HEK293T (cell line): ENCODE results near the gene BPIFA2.

Source experiments
- CTCF ChIA-PET: fragments of 350-600 bp; formaldehyde crosslinking; extraction: SDS; loops from one replicate; lab custom pipeline; 2021; ENCODE audit warnings: antibody characterized with exemption, inconsistent platforms; lab: Yijun Ruan, JAX
- POLR2A ChIA-PET: fragments of 350-600 bp; formaldehyde crosslinking; extraction: SDS; loops from one replicate; lab custom pipeline; 2020; ENCODE audit warnings: antibody characterized with exemption, inconsistent platforms; lab: Yijun Ruan, JAX
- DNase-seq: peaks from one replicate; pipeline ENCODE4 v3.0.0; 2012; ENCODE audit warnings: mixed read lengths; ENCODE audit errors: extremely low spot score
- ARNT ChIP-seq: fragments of 450-650 bp; IDR thresholded peaks from 2 replicates; pipeline ENCODE4 v1.6.1; 2017; ENCODE audit warnings: mild to moderate bottlenecking
- BHLHE40 ChIP-seq: fragments of 450-650 bp; IDR thresholded peaks from 2 replicates; pipeline ENCODE4 v1.6.1; 2016; ENCODE audit warnings: mild to moderate bottlenecking, moderate library complexity, borderline replicate concordance
- CTBP1 ChIP-seq: fragments of 450-650 bp; IDR thresholded peaks from 2 replicates; pipeline ENCODE4 v1.6.1; 2016; ENCODE audit warnings: borderline replicate concordance
- ELF4 ChIP-seq: fragments of 450-650 bp; IDR thresholded peaks from 2 replicates; pipeline ENCODE4 v1.6.1; 2017; ENCODE audit warnings: antibody characterized with exemption
- FOXA1 ChIP-seq: fragments of 450-650 bp; IDR thresholded peaks from 2 replicates; pipeline ENCODE4 v1.6.1; 2016; ENCODE audit warnings: mild to moderate bottlenecking
- FOXK2 ChIP-seq: fragments of 450-650 bp; IDR thresholded peaks from 2 replicates; pipeline ENCODE4 v1.6.1; 2016; ENCODE audit warnings: mild to moderate bottlenecking
- FOXM1 ChIP-seq: fragments of 450-650 bp; IDR thresholded peaks from 2 replicates; pipeline ENCODE4 v1.6.1; 2017; ENCODE audit warnings: mild to moderate bottlenecking, borderline replicate concordance
- HDGF ChIP-seq: fragments of 450-650 bp; IDR thresholded peaks from 2 replicates; pipeline ENCODE4 v1.6.1; 2017; ENCODE audit warnings: antibody characterized with exemption, borderline replicate concordance
- L3MBTL2 ChIP-seq: fragments of 450-650 bp; conservative IDR thresholded peaks from 2 replicates; pipeline ENCODE4 v1.6.1; 2016; ENCODE audit warnings: mild to moderate bottlenecking
- LEF1 ChIP-seq: fragments of 450-650 bp; IDR thresholded peaks from 2 replicates; pipeline ENCODE4 v1.6.1; 2017; ENCODE audit warnings: mild to moderate bottlenecking, borderline replicate concordance
- NFRKB ChIP-seq: fragments of 450-650 bp; IDR thresholded peaks from 2 replicates; pipeline ENCODE4 v1.6.1; 2016; ENCODE audit warnings: mild to moderate bottlenecking, moderate library complexity
- SP1 ChIP-seq: fragments of 450-650 bp; IDR thresholded peaks from 2 replicates; pipeline ENCODE4 v1.6.1; 2017
- SUZ12 ChIP-seq: fragments of 450-650 bp; IDR thresholded peaks from 2 replicates; pipeline ENCODE4 v1.6.1; 2016; ENCODE audit warnings: mild to moderate bottlenecking
- TARDBP ChIP-seq: fragments of 450-650 bp; IDR thresholded peaks from 2 replicates; pipeline ENCODE4 v1.6.1; 2016
- ZNF384 ChIP-seq: fragments of 450-650 bp; IDR thresholded peaks from 2 replicates; pipeline ENCODE4 v1.6.1; 2016
- TF ChIP-seq, protein P1 (sequence below): fragments of 450-650 bp; IDR thresholded peaks from 2 replicates; pipeline ENCODE4 v1.6.1; 2016

BPIFA2 gene

GRCh38 chr20:33158637-33159385 lies 9.1 kb upstream of the BPIFA2 start:
- ChIA-PET CTCF (no interaction called here), POLR2A (no interaction called here)
- TF ChIP-seq NFRKB (no peak), SP1 (no peak), SUZ12 (no peak), HDGF (no peak), ARNT (no peak), LEF1 (no peak), ELF4 (no peak), BHLHE40 (no peak)
- no peak for DNase-seq

GRCh38 chr20:33159713-33160112 lies 8.2 kb upstream of the BPIFA2 start:
- no peak for DNase-seq
- CTCF ChIA-PET: no interaction called here
- POLR2A ChIA-PET: no interaction called here
- no peak for TF ChIP-seq TARDBP
- no peak for TF ChIP-seq FOXM1
- no peak for TF ChIP-seq FOXA1
- no peak for TF ChIP-seq ZNF384
- TF ChIP-seq, protein P1, sequence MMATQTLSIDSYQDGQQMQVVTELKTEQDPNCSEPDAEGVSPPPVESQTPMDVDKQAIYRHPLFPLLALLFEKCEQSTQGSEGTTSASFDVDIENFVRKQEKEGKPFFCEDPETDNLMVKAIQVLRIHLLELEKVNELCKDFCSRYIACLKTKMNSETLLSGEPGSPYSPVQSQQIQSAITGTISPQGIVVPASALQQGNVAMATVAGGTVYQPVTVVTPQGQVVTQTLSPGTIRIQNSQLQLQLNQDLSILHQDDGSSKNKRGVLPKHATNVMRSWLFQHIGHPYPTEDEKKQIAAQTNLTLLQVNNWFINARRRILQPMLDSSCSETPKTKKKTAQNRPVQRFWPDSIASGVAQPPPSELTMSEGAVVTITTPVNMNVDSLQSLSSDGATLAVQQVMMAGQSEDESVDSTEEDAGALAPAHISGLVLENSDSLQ: no peak
- TF ChIP-seq BHLHE40: no peak
- no peak for TF ChIP-seq SUZ12
- no peak for TF ChIP-seq HDGF
- TF ChIP-seq L3MBTL2: no peak
- TF ChIP-seq SP1: no peak

DNA sequence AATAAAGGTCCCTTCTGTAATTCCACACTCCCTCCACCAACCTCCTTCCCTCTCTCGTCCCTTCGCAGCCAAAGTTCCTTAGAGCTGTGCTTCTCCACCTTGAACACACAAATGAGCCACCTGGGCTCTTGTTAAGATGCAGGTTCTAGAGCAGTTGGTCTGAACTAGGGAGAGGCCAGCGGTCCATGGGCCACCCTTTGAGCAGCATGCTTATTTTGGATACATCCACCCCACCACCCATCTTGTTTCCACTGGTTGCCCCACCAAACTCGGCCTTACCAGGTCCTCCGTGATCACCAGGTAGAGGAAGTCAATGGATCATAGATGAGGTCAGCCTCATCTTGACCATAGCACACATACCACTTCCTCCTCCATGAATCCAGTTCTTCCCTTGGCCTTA lies 7.3 kb upstream of the BPIFA2 start:
- DNase-seq: no peak
- ChIA-PET POLR2A (no interaction called here), CTCF (no interaction called here)
- no peak for TF ChIP-seq SUZ12
- no peak for TF ChIP-seq L3MBTL2
- TF ChIP-seq FOXM1: no peak
- TF ChIP-seq FOXK2: no peak
- TF ChIP-seq LEF1: no peak
- TF ChIP-seq NFRKB: no peak
- TF ChIP-seq BHLHE40: no peak
- no peak for TF ChIP-seq HDGF

DNA sequence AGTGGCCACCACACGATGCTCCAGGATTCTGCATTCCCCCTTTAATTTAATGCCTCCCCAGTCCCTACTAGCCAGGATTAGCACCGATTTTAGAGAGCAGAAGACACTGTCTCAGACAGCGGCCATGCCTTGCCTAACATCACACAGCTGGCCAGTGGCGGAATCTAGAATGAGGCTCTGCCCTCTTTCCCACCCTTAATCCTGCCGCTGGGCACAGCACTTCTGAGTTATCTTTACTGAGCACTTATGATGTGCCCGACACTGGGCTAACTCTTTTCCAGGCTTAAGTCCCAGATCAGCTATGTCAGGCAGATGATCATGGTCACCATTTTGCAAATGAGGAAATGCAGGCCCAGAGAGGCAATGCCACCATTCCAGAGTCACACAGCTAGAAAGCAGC lies 5.6 kb upstream of the BPIFA2 start:
- ChIA-PET CTCF (no interaction called here), POLR2A (no interaction called here)
- no peak for TF ChIP-seq L3MBTL2
- TF ChIP-seq ZNF384: no peak
- TF ChIP-seq FOXK2: no peak
- TF ChIP-seq SUZ12: no peak
- TF ChIP-seq LEF1: no peak
- no peak for TF ChIP-seq FOXA1
- no peak for TF ChIP-seq TARDBP
- TF ChIP-seq ARNT: no peak
- TF ChIP-seq SP1: no peak
- TF ChIP-seq, protein P1: no peak
- TF ChIP-seq ELF4: no peak
- TF ChIP-seq HDGF: no peak
- no peak for DNase-seq

DNA sequence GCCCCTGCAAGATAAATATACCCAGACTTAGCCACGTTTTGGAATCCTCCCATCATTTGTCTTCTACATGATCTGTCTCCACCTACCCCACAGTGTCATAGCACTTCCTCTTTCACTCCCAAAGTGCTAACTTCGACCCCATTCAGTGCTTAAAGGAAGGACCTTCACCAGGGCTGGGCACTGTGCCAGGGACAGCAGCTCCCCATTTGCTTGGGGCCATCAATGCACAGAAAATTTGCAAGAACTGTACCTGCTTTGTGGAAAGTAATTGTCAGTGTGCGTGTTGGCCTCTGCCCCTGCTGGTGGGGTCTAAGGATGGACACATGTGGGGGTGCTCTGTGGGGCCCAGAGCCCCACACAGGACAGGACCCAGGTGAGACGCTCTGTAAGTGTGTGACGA lies 5.2 kb upstream of the BPIFA2 start:
- POLR2A ChIA-PET: no interaction called here
- TF ChIP-seq HDGF: no peak
- no peak for TF ChIP-seq SP1
- CTCF ChIA-PET: no interaction called here
- no peak for DNase-seq

GRCh38 chr20:33163856-33164762 lies 3.9 kb upstream of the BPIFA2 start:
- DNase-seq: no peak
- TF ChIP-seq L3MBTL2: no peak
- TF ChIP-seq FOXA1: no peak
- TF ChIP-seq CTBP1: no peak
- no peak for TF ChIP-seq ARNT
- no peak for TF ChIP-seq TARDBP
- TF ChIP-seq, protein P1: no peak
- TF ChIP-seq BHLHE40: no peak
- no peak for TF ChIP-seq LEF1
- POLR2A ChIA-PET: no interaction called here
- CTCF ChIA-PET: no interaction called here
